ENCODE data around the gene SELENOF. TPM values are rescaled to one million over a fixed set of nuclear protein-coding genes. Genes with fewer than 3 reads are reported as not detected.

SELENOF gene
- total and polyA plus RNA-seq, 10 of the 15 experiments (the other 5 are each of a cell fraction or from before 2014, with no cell fraction given), result 98.7 to 254 (median 172) TPM

DNA sequence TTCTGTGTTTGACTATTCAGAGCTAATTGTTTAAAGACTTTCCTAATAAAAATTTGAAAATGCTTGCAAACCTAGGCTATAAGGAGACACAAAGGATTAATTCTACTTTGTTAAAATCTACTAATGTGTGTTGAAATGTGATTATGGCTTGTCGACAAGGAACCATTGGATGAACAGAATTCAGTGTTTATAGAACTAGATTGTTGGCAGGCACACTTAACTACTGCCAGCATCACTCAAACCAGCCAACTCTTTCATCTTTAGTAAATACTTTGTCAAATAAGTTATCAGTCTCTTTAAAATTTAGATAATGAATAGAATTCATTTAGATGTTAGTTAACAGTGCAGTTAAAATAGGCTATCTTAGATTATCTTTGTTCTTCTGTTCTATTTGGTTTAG, 28.1 kb upstream of the SELENOF start (continued):
- TF ChIP-seq, protein P1, sequence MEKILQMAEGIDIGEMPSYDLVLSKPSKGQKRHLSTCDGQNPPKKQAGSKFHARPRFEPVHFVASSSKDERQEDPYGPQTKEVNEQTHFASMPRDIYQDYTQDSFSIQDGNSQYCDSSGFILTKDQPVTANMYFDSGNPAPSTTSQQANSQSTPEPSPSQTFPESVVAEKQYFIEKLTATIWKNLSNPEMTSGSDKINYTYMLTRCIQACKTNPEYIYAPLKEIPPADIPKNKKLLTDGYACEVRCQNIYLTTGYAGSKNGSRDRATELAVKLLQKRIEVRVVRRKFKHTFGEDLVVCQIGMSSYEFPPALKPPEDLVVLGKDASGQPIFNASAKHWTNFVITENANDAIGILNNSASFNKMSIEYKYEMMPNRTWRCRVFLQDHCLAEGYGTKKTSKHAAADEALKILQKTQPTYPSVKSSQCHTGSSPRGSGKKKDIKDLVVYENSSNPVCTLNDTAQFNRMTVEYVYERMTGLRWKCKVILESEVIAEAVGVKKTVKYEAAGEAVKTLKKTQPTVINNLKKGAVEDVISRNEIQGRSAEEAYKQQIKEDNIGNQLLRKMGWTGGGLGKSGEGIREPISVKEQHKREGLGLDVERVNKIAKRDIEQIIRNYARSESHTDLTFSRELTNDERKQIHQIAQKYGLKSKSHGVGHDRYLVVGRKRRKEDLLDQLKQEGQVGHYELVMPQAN (conservative IDR thresholded peaks at IDR 0.05), result no peak
- TF ChIP-seq, protein P2, sequence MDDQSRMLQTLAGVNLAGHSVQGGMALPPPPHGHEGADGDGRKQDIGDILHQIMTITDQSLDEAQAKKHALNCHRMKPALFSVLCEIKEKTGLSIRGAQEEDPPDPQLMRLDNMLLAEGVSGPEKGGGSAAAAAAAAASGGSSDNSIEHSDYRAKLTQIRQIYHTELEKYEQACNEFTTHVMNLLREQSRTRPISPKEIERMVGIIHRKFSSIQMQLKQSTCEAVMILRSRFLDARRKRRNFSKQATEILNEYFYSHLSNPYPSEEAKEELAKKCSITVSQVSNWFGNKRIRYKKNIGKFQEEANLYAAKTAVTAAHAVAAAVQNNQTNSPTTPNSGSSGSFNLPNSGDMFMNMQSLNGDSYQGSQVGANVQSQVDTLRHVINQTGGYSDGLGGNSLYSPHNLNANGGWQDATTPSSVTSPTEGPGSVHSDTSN (IDR thresholded peaks at IDR 0.05; ENCODE audit: insufficient replicate concordance, low read depth, low read length), result no peak
- TF ChIP-seq PML (IDR thresholded peaks at IDR 0.05; ENCODE audit: low read length), result no peak

DNA sequence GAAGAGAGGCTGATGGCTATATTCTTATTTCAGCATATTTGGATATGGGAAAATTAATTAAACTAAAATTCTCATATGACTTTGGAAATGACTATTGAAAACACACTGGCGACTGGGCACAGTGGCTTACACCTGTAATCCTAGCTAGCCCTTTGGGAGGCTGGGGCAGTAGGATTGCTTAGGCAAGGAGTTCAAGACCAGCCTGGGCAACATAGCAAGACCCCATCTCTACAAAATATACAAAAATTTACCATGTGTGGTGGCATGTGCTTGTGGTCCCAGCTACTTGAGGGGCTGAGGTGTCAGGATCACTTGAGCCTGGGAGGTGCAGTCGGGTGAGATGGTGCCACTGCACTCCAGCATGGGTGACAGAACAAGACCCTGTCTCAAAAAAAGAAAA, 26.7 kb upstream of the SELENOF start:
- SMC1A ChIA-PET (ENCODE audit: uncharacterized antibody, unreplicated experiment), result interaction anchor here (1.2 to 1.4 kb wide), 2 partner anchors 14 to 105 kb away, joined by 3 to 5 read pairs; no protein-coding TSS in a partner anchor
- intact Hi-C loops (cut with micrococcal nuclease; ENCODE audit: unreplicated experiment), result no loop called here
- no peaks in the 10 kb centered on the region for H3K27me3 ChIP-seq (replicated peaks in 1 of 2; ENCODE audit: control insufficient read depth in 2 of 2, insufficient read depth in 2 of 2, low read length in 1 of 2)
- CTCF ChIA-PET, result interaction anchor here (1.0 kb wide), 1 partner anchor 8 kb away, joined by 3 read pairs; no protein-coding TSS in a partner anchor
- POLR2A ChIA-PET, result interaction anchor here (1.1 to 2.4 kb wide), 2 partner anchors 25 to 117 kb away, joined by 4 to 6 read pairs; no protein-coding TSS in a partner anchor
- in situ Hi-C loops (cut with MboI), result no loop called here
- H3K9me3 ChIP-seq (replicated peaks; ENCODE audit: control insufficient read depth, insufficient read depth, low read length), result no peaks in the 10 kb centered on the region; the same call in 2 of the 3 replicates
- no peak overlapping the region for H3K27ac ChIP-seq (ENCODE audit: control insufficient read depth, insufficient read depth)
- BruUV-seq (replicated peaks), result no TSS peak
- no peaks in the 10 kb centered on the region for H3K4me1 ChIP-seq (ENCODE audit: control insufficient read depth, insufficient read depth, low read length)
- no peak overlapping the region for H3K4me3 ChIP-seq
- peaks cover 47% of the 10 kb centered on the region for H3K79me2 ChIP-seq (ENCODE audit: control insufficient read depth, insufficient read depth, low read length)
- no peak overlapping the region for H3K9ac ChIP-seq (ENCODE audit: control insufficient read depth, insufficient read depth, low read length)
- no peaks in the 10 kb centered on the region for H3K36me3 ChIP-seq (ENCODE audit: control insufficient read depth in 2 of 2, insufficient read depth in 2 of 2, low read length in 1 of 2)
- 95% methylated on average over 2 of the region's 2 CpGs for WGBS (ENCODE audit: insufficient coverage, insufficient replicate concordance, low lambda C conversion rate, missing lambda C conversion rate)
- DNase-seq (ENCODE audit: low read depth, low spot score), result no peak
- no peak overlapping the region for H2AFZ ChIP-seq (ENCODE audit: control insufficient read depth, low read depth, low read length)
- no peak overlapping the region for H3K4me2 ChIP-seq (ENCODE audit: control insufficient read depth, insufficient read depth)
- ATAC-seq, result no peak
- no peaks in the 10 kb centered on the region for H4K20me1 ChIP-seq (ENCODE audit: control insufficient read depth, insufficient read depth)
- FAIRE-seq, result no peak
- RAD21 ChIA-PET (ENCODE audit: unreplicated experiment), result interaction anchor here (0.8 kb wide), 1 partner anchor 143 kb away, joined by 3 read pairs; no protein-coding TSS in a partner anchor
- TF ChIP-seq ATF2 (IDR thresholded peaks at IDR 0.05; ENCODE audit: low read length) (no peak), MXI1 (IDR thresholded peaks at IDR 0.05; ENCODE audit: low read depth, low read length) (no peak), MEF2B (IDR thresholded peaks at IDR 0.05; ENCODE audit: partially characterized antibody, poor library complexity, severe bottlenecking) (no peak), HDAC6 (IDR thresholded peaks at IDR 0.05; ENCODE audit: unreplicated experiment) (no peak), ZNF384 (IDR thresholded peaks at IDR 0.05; ENCODE audit: borderline replicate concordance, low read depth, low read length) (no peak), GATAD2B (conservative IDR thresholded peaks at IDR 0.05; ENCODE audit: low read depth) (no peak), SIN3A (IDR thresholded peaks at IDR 0.05; ENCODE audit: low read depth, low read length) (no peak), FOS (IDR thresholded peaks at IDR 0.05; ENCODE audit: borderline replicate concordance, extremely low read depth, insufficient read length) (no peak), SUPT20H (IDR thresholded peaks at IDR 0.05; ENCODE audit: borderline replicate concordance, control insufficient read depth, low read depth, low read length) (no peak), CHD2 (IDR thresholded peaks at IDR 0.05; ENCODE audit: borderline replicate concordance, low read depth, low read length) (no peak)
- TF ChIP-seq, protein P3, sequence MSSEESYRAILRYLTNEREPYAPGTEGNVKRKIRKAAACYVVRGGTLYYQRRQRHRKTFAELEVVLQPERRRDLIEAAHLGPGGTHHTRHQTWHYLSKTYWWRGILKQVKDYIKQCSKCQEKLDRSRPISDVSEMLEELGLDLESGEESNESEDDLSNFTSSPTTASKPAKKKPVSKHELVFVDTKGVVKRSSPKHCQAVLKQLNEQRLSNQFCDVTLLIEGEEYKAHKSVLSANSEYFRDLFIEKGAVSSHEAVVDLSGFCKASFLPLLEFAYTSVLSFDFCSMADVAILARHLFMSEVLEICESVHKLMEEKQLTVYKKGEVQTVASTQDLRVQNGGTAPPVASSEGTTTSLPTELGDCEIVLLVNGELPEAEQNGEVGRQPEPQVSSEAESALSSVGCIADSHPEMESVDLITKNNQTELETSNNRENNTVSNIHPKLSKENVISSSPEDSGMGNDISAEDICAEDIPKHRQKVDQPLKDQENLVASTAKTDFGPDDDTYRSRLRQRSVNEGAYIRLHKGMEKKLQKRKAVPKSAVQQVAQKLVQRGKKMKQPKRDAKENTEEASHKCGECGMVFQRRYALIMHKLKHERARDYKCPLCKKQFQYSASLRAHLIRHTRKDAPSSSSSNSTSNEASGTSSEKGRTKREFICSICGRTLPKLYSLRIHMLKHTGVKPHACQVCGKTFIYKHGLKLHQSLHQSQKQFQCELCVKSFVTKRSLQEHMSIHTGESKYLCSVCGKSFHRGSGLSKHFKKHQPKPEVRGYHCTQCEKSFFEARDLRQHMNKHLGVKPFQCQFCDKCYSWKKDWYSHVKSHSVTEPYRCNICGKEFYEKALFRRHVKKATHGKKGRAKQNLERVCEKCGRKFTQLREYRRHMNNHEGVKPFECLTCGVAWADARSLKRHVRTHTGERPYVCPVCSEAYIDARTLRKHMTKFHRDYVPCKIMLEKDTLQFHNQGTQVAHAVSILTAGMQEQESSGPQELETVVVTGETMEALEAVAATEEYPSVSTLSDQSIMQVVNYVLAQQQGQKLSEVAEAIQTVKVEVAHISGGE (CRISPR knock-in tag; IDR thresholded peaks at IDR 0.05), result no peak
